ENCODE data around the gene FOXJ2. TPM values are rescaled to one million over a fixed set of nuclear protein-coding genes. Genes with fewer than 3 reads are reported as not detected.

The FOXJ2 gene
- total and polyA plus RNA-seq, 2 of the 4 experiments (the other 2 are of a cell fraction): 3.0 to 8.4 TPM

- H4K5ac ChIP-seq (ENCODE audit: low read depth, low read length): no peak overlapping the region
- H3K56ac ChIP-seq (ENCODE audit: extremely low read depth, insufficient read depth, low read length): no peak overlapping the region; the same call in 1 of the 2 replicates
- no peak overlapping the region for H4K8ac ChIP-seq (ENCODE audit: low read depth in 2 of 2, low read length in 2 of 2)
- H3K9ac ChIP-seq (ENCODE audit: low read depth, low read length): no peak overlapping the region
- H3K4me1 ChIP-seq (ENCODE audit: control insufficient read depth, insufficient read depth, low read length): peaks cover 22% of the 10 kb centered on the region
- no peak overlapping the region for H3K27ac ChIP-seq (ENCODE audit: insufficient read depth, low read length)
- H2AFZ ChIP-seq (replicated peaks; ENCODE audit: low read length, poor library complexity): no peak overlapping the region
- H3K18ac ChIP-seq (ENCODE audit: low read depth, low read length): no peak overlapping the region
- H3K4ac ChIP-seq (ENCODE audit: low read depth, low read length): no peak overlapping the region
- DNase-seq (no peak), ATAC-seq (ENCODE audit: low read depth) (no peak)
- POLR2A ChIA-PET (ENCODE audit: unreplicated experiment): interaction anchor here (0.6 kb wide), 1 partner anchor 1228 kb away, joined by 7 read pairs; no protein-coding TSS in a partner anchor
- dilution Hi-C loops (cut with HindIII; ENCODE audit: low sequenced_read_pairs, unreplicated experiment) (no loop called here), in situ Hi-C loops (cut with MboI; ENCODE audit: low sequenced_read_pairs) (loop anchor here (25.0 kb wide), 1 partner anchor 401 kb away; no protein-coding TSS in a partner anchor), intact Hi-C loops (cut with micrococcal nuclease) (no loop called here)
- H3K9me3 ChIP-seq (ENCODE audit: control insufficient read depth, insufficient read depth, low read length): no peaks in the 10 kb centered on the region
- H3K9me1 ChIP-seq (ENCODE audit: insufficient read depth, low read length): peaks cover 40% of the 10 kb centered on the region
- no peak overlapping the region for H2BK120ac ChIP-seq (ENCODE audit: low read depth, low read length)
- no peak overlapping the region for H3K4me2 ChIP-seq (ENCODE audit: low read depth, low read length)
- H4K91ac ChIP-seq (ENCODE audit: insufficient read depth, low read depth, low read length): no peak overlapping the region
- BruUV-seq (replicated peaks): no TSS peak
- no peaks in the 10 kb centered on the region for H3K27me3 ChIP-seq (ENCODE audit: control insufficient read depth, insufficient read depth, low read length)
- no peak overlapping the region for H2BK5ac ChIP-seq (ENCODE audit: low read depth, low read length, poor library complexity, severe bottlenecking)
- peaks cover 14% of the 10 kb centered on the region for H3K36me3 ChIP-seq (ENCODE audit: control insufficient read depth, insufficient read depth, low read length)
- H4K20me1 ChIP-seq (ENCODE audit: insufficient read depth, low read length): peaks cover 56% of the 10 kb centered on the region
- no peak for TF ChIP-seq CHD1 (IDR thresholded peaks at IDR 0.05; ENCODE audit: low read depth, low read length)
- TF ChIP-seq POLR2A (IDR thresholded peaks at IDR 0.05; ENCODE audit: low read depth, low read length): no peak
- no peak for TF ChIP-seq USF2 (IDR thresholded peaks at IDR 0.05; ENCODE audit: low read depth, low read length)
- no peak for TF ChIP-seq CTCF (conservative IDR thresholded peaks at IDR 0.05; ENCODE audit: low read depth, low read length)
- TF ChIP-seq CEBPB (IDR thresholded peaks at IDR 0.05; ENCODE audit: low read depth, low read length): no peak
- TF ChIP-seq RAD21 (IDR thresholded peaks at IDR 0.05; ENCODE audit: low read length): no peak
- no peak for TF ChIP-seq BHLHE40 (IDR thresholded peaks at IDR 0.05; ENCODE audit: low read depth, low read length)
- no peak for TF ChIP-seq SMC3 (IDR thresholded peaks at IDR 0.05; ENCODE audit: low read depth, low read length)
- TF ChIP-seq NFE2L2 (IDR thresholded peaks at IDR 0.05; ENCODE audit: low read depth, low read length): no peak
- no peak for TF ChIP-seq RCOR1 (IDR thresholded peaks at IDR 0.05; ENCODE audit: insufficient replicate concordance, low read length)
- TF ChIP-seq MXI1 (IDR thresholded peaks at IDR 0.05; ENCODE audit: borderline replicate concordance, low read depth, low read length): no peak
- TF ChIP-seq MAZ (IDR thresholded peaks at IDR 0.05; ENCODE audit: borderline replicate concordance, low read depth, low read length): no peak
- TF ChIP-seq RFX5 (IDR thresholded peaks at IDR 0.05; ENCODE audit: low read depth, low read length): no peak
- TF ChIP-seq ELK1 (IDR thresholded peaks at IDR 0.05; ENCODE audit: borderline replicate concordance, low read depth, low read length): no peak
- no peak for TF ChIP-seq MAFK (IDR thresholded peaks at IDR 0.05; ENCODE audit: low read depth, low read length)
- no peak for TF ChIP-seq FOS (IDR thresholded peaks at IDR 0.05; ENCODE audit: low read depth, low read length)
- peaks cover 45 to 78% of the 10 kb centered on the region in 2 experiments for H3K79me1 ChIP-seq (ENCODE audit: low read depth in 1 of 2, low read length in 2 of 2)
- 0 out of 2 replicates have a peak overlapping the region, but pooled peaks have one; percentile 37 for H2BK20ac ChIP-seq (ENCODE audit: low read depth, low read length)
- H3K4me3 ChIP-seq (ENCODE audit: insufficient read depth, low read depth, low read length): no peak overlapping the region
- H3K14ac ChIP-seq (replicated peaks; ENCODE audit: low read depth, low read length): no peak overlapping the region
- CTCF ChIA-PET: no interaction called here
- peak overlapping the region; percentile 83; the same call in 1 of the 2 replicates for H3K23ac ChIP-seq (ENCODE audit: low read depth, low read length)
- H2AK5ac ChIP-seq (ENCODE audit: low read depth, low read length): no peak overlapping the region; the same call in 1 of the 2 replicates
- no CpG with 5 or more reads among the region's 6 CpGs for WGBS, 2 experiments (ENCODE audit: extremely low coverage in 2 of 2, insufficient read length in 1 of 2)
- H2AK9ac ChIP-seq (replicated peaks; ENCODE audit: low read depth, low read length, poor library complexity): peak overlapping the region; percentile 2
- no peak overlapping the region for H2BK15ac ChIP-seq (ENCODE audit: low read depth, low read length)
These were observed 5.4 kb downstream of the FOXJ2 start for GRCh38 chr12:8037947-8038346.

Data from IMR-90 (cell line).